ENCODE results near the gene KCNK13.

GRCh38 chr14:90198541-90199060 is 136.8 kb downstream of the KCNK13 start:
- TF ChIP-seq REST (IDR thresholded peaks at IDR 0.05; ENCODE audit: low read depth) = no peak
- TF ChIP-seq RAD21 (IDR thresholded peaks at IDR 0.05; ENCODE audit: low read depth) = no peak
- TF ChIP-seq NFIC (IDR thresholded peaks at IDR 0.05) = no peak
- TF ChIP-seq MAX (IDR thresholded peaks at IDR 0.05) = no peak
- no peak for TF ChIP-seq CEBPB (IDR thresholded peaks at IDR 0.05)
- no peak for TF ChIP-seq CREB1 (IDR thresholded peaks at IDR 0.05; ENCODE audit: low read depth)
- TF ChIP-seq EP300 (IDR thresholded peaks at IDR 0.05; ENCODE audit: borderline replicate concordance) = no peak
